HG03469 (cell line): Measurements from ENCODE around the gene DCN.
"Not testable (repeated sequence)": the region's sequence is repeated elsewhere in the genome, so short reads cannot be mapped to it uniquely, and the experiment has no call there.

Experiments used
- ATAC-seq: cut with Tn5 transposase; IDR thresholded peaks from one replicate; pipeline ENCODE4 v1.9.1; 2021; ENCODE audit warnings: mild to moderate bottlenecking, moderate library complexity, moderate number of reproducible peaks; ENCODE audit not compliant: unreplicated experiment

The DCN gene, protein sequence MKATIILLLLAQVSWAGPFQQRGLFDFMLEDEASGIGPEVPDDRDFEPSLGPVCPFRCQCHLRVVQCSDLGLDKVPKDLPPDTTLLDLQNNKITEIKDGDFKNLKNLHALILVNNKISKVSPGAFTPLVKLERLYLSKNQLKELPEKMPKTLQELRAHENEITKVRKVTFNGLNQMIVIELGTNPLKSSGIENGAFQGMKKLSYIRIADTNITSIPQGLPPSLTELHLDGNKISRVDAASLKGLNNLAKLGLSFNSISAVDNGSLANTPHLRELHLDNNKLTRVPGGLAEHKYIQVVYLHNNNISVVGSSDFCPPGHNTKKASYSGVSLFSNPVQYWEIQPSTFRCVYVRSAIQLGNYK

DNA sequence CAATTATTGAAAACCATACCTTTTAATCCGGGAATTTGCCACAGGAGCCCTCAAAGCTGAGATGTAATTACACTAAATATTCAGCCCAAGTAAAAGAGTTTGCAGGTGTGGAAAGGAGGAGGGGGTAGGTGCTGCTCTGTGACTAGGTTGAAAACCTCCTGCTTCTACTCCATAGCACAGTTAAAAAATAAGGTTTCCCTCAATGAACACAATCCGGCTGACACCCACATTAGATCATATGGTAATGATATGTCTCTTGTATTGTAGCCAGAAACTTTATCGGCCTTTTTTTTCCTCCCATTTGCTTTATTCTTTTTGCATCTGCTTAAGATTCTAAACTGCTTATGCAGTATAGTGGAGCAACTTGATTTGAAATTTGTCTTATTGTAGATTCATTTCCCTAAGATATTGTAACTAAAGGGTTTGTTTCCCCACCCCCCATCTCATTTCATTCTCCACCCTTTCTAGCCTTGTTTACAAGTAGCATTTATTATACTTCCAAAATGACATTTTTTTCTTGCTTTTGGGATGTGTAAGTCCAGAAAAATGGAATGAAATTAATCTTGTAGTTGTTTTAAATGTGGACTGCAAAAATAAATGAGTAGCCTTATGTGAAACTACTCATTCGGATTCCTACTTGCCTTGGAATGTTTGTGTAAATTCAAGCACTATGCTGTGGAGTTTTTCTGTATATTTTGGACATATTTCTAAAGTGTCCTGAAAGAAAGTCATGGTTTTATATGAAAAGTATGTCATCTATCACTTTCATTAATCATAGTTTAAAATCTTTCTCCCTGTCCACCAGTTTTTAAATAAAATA, at the start of gene DCN:
Gene DCN, minus strand, starts transcription at position 182 of the 820 bp plus-strand sequence. CDS start 4,265 bp downstream, outside the sequence.
- no peak for ATAC-seq

GRCh38 chr12:91230841-91231240, 48.2 kb upstream of the DCN start:
- no peak for ATAC-seq

GRCh38 chr12:91226951-91227350, 44.3 kb upstream of the DCN start:
- no peak for ATAC-seq

- no peak for ATAC-seq
Observed at GRCh38 chr12:91225316-91225715, 42.7 kb upstream of the DCN start.

- ATAC-seq, result no peak
Observed at GRCh38 chr12:91224401-91224800, 41.8 kb upstream of the DCN start.

- ATAC-seq, result no peak
Observed at GRCh38 chr12:91222746-91223145, 40.1 kb upstream of the DCN start.

- ATAC-seq, result no peak
Observed at GRCh38 chr12:91219919-91220318, 37.3 kb upstream of the DCN start.

- ATAC-seq, result no peak
Observed at GRCh38 chr12:91219511-91219910, 36.9 kb upstream of the DCN start.

DNA sequence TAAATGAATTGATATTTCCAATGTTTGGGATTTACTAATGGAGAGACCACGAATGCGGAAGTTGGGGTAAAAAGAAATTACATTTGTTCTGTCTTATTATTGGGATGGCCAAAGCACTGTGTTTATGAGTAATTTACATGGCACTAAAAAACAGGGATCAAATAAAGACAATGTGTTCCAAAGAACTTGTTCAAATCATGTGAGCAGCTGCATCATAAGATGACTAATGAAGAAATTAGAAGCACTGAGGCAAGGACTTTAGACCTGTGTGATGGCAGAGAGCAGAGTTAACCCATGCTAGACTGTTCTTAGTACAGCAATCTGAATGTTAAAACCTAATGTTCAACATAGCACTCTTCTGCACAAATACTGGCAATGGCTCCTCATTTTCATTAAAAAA, 34.3 kb upstream of the DCN start:
- no peak for ATAC-seq

DNA sequence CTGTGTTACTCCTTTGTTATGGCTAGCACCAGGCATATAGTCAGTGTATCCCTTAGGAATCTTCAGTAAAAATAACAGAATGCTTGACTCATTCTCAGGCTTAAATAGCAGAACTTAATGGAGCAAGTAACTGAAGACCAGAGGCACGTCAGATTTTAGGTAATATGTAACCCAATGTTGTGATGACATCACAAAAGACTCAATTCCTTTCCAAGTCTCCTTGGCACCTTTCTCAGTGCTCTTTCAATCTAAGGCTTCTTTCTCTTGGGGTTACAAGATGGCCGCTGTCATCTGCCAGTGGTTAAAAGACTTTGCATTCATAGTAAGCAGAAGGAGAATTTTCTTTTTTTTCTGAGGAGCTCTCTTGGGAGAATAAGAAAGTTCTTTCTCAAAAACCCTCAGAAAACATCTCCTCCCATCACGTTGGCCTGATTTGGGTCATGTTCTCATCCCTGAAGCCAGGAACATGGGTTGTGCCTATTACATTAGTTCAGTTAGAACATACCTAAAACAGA, 33.4 kb upstream of the DCN start:
- ATAC-seq, result no peak

GRCh38 chr12:91211866-91212265, 29.2 kb upstream of the DCN start:
- no peak for ATAC-seq

DNA sequence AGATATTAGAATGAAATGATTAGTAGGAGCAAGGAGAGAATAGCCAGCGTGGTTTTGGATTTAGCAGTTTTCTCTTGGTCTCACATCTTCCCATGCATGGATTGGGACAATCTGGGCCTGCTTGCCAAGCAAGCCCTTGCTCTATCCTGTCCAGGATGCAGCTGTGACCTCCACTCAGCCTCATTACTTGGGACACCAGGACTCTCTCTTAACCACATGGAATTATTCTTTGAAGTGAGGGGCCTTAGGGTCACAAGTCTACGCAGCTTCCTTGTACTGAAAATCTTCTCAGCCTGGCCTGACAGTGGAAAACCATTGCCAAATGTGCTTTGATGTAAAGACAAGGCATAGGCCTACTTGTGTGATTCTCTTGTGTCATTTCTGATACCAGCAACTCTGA, 28.0 kb upstream of the DCN start:
- no peak for ATAC-seq

- ATAC-seq, result no peak
Observed at GRCh38 chr12:91210144-91210543, 27.5 kb upstream of the DCN start.

DNA sequence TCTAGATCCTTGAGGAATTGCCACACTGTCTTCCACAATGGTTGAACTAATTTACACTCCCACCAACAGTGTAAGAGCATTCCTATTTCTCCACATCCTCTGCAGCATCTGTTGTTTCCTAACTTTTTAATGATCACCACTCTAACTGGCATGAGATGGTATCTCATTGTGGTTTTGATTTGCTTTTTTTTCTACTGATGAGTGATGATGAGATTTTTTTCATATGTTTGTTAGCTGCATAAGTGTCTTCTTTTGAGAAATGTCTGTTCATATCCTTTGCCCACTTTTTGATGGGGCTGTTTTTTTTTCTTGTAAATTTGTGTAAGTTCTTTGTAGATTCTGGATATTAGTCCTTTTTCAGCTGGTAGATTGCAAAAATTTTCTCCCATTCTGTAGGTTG, 24.7 kb upstream of the DCN start:
- not testable (repeated sequence) for ATAC-seq

DNA sequence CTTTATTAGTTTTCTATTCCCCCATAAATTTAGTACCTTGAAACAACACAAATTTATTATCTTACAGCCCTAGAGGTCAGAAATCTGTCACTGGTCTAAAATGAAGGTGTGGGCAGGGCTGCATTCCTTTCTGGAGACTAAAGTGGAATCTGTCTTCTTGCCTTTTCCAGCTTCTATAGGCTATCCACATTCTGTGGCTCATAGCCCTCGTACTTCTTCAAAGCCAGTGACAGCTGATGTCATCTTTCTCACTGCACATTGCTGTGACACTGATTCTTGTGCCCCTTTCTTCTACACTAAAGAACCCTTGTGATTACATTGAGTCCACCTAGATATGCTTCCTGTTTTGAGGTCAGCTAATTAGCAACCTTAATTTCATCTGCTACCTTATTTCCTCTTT, 23.2 kb upstream of the DCN start:
- no peak for ATAC-seq

- no peak for ATAC-seq
Observed at GRCh38 chr12:91204421-91204820, 21.8 kb upstream of the DCN start.

DNA sequence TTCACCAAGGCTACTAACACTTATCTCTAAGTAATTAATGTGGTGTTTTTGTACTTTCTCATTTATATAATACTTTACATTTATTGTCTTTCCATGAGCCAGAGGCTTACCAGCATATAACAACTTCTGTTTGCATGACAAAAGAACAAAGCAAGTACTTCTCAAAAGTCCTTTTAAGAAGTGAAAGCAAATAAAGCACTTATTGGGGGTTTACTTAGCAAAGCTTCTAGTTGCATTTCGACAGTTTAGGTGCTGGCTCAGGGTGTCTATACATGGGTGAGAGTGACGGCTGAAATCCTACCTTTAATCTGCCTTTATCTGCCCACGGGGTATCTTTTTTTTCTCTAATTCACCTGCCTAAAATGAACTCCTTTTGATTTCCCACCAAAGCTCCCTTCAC, 21.0 kb upstream of the DCN start:
- ATAC-seq, result no peak

DNA sequence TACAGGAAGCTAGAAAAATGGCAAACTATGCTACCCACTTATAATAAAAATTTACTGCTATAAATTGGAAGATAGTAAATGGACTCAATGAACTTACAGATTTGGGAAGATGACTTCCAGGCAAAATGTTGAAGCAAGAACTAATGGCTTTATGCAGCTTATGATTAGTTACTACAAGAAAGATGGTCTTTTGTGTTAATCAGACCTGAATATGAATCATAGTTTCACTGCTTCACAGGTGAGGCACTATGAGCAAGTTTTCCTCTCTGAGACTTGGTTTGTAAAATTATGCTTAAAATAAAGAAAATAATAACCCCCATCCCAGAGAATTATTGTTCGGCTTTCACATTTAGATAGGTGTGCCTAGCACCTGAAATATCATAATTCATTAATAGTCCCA, 19.8 kb upstream of the DCN start:
- ATAC-seq, result no peak

DNA sequence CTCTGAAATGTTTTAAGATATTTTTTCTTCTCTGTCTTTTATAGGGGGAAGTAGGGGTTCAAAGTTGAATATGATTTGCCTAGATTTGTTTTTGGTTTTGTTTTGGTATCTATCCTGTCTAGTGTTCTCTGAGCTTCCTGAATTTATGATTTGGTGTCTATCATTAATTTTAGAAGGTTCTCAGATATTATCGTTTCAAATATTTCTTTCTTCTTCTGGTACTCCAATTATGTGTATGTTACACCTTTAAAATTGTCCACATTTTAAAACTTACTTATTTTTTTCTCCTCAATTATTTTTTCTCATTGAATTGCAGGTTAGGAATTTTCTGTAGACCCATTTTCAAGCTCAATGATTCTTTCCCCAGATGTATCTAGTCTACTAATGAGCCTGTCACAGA, 13.8 kb upstream of the DCN start:
- ATAC-seq, result no peak

GRCh38 chr12:91194500-91194899, 11.9 kb upstream of the DCN start:
- ATAC-seq, result no peak

- no peak for ATAC-seq
Observed at GRCh38 chr12:91191513-91192111, 9.0 kb upstream of the DCN start.

GRCh38 chr12:91189516-91189915, 6.9 kb upstream of the DCN start:
- no peak for ATAC-seq
